ENCODE results near the gene SPEG. TPM values are rescaled to one million over a fixed set of nuclear protein-coding genes. Genes with fewer than 3 reads are reported as not detected.

The SPEG gene
- total RNA-seq, 2 experiments from 2014 or later, result 15.3 to 17.7 TPM

DNA sequence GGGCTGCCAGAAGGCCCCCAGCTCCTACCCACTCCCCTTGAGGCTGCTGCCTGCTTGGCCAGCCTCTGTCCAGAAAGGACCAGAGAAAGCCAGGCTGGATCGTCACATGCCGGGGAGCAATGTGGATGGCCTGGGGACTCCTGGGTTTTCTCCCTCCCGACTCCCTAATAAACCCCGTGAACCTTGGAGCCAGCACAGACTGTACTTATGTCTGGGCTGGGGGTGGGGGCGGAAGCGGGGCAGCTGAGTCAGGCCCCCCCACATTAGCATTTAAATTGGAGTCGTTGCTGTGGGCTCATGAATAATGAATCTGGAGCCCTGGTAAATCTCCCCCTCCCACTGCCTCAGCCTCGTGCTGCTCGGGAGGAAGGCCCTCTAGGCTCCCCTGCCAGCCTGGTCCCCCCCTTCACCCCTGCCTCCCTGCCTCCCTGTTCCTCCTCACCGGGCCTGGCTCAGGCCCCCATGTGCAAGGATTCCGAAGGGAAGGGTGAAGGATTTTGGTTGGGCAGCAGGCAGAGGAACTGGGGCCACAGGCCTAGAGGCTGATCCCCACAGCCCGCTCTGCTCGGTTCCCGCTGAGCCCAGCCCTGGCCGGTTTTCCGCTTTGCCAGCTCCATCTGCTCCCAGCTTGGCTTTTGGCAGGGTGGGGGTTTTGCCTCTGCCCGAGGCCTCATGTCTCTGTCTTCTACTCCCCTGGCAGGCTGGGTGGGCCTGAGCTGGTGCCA, 72.3 kb downstream of the SPEG start:
- Histone ChIP-seq H3K4me3 (ENCODE audit: low read length) (no peak overlapping the region), H3K36me3 (ENCODE audit: insufficient read depth, low read length) (peaks cover 37% of the 10 kb centered on the region), H3K9me3 (ENCODE audit: control insufficient read depth in 1 of 2, insufficient read depth in 1 of 2, low read length in 2 of 2) (peaks cover 0 to 18% of the 10 kb centered on the region in 2 experiments), H3K27me3 (ENCODE audit: control insufficient read depth in 1 of 2, insufficient read depth in 2 of 2, low read length in 2 of 2) (peaks cover 24 to 30% of the 10 kb centered on the region in 2 experiments), H3K27ac (ENCODE audit: low read depth in 1 of 2, low read length in 2 of 2) (no peak overlapping the region), H3K4me1 (ENCODE audit: insufficient read depth, low read length) (peaks cover 19% of the 10 kb centered on the region)
- Mint-ChIP-seq H3K4me3 (no peak overlapping the region), H3K27me3 (peaks cover 40% of the 10 kb centered on the region), H3K9me3 (no peaks in the 10 kb centered on the region), H3K27ac (no peak overlapping the region), H3K4me1 (ENCODE audit: low read depth) (peaks cover 13% of the 10 kb centered on the region), H3K36me3 (ENCODE audit: low read depth) (peaks cover 54% of the 10 kb centered on the region)
- intact Hi-C loops (cut with DNase I, micrococcal nuclease), result no loop called here
- ATAC-seq (ENCODE audit: poor library complexity) (no peak), DNase-seq (no peak)
- POLR2A ChIA-PET, result no interaction called here
- TF ChIP-seq, protein P1, sequence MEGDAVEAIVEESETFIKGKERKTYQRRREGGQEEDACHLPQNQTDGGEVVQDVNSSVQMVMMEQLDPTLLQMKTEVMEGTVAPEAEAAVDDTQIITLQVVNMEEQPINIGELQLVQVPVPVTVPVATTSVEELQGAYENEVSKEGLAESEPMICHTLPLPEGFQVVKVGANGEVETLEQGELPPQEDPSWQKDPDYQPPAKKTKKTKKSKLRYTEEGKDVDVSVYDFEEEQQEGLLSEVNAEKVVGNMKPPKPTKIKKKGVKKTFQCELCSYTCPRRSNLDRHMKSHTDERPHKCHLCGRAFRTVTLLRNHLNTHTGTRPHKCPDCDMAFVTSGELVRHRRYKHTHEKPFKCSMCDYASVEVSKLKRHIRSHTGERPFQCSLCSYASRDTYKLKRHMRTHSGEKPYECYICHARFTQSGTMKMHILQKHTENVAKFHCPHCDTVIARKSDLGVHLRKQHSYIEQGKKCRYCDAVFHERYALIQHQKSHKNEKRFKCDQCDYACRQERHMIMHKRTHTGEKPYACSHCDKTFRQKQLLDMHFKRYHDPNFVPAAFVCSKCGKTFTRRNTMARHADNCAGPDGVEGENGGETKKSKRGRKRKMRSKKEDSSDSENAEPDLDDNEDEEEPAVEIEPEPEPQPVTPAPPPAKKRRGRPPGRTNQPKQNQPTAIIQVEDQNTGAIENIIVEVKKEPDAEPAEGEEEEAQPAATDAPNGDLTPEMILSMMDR (IDR thresholded peaks at IDR 0.05), result no peak
- CTCF ChIA-PET, result interaction anchor here (1.2 kb wide), 1 partner anchor 23 kb away, joined by 3 read pairs; no protein-coding TSS in a partner anchor

DNA sequence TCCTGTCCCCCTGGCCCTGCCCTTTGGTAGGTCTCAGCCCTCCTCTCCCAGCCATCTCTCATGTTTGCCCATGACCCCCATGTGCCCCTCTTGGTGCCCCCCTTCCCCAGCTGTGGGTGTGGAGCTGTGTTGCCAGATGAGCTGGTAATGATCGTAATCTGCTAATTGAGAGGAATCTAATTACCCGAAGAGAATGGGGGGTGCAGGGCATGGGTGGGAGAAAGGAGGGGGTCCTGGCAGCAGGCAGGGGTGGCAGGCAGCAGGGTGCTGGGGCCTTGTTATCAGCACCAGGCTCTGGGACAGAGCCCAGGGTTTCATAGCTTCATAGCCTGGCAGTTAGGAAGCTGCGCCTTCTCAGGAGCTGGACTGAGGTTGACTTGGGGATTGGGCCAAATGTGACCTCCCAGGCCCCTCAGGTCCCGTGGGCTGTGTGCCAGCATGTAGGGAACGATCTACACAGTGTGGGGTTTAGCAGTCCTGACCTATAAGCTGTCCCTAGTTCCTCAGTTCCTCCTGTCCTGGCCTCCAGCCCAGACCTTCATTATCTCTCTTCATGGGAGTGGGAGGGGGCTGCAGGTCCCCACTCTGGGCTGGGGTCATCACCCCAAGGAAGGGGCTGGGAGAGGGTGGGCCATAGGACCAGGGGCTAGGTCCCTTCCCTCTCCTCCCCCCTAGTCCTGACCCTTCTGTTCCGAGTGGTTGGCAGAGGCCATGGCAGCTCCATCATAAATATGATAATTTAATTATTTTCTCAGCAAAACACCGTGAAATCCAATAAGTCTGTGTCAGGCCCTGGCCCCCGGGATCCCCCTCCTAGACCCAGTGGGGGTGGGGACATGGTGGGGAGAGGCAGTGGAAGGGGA, 73.2 kb downstream of the SPEG start:
- peaks cover 50% of the 10 kb centered on the region for H3K36me3 Mint-ChIP-seq (ENCODE audit: low read depth)
- ChIA-PET CTCF (interaction anchor here (1.2 kb wide), 2 partner anchors 22 to 135 kb away, joined by 3 read pairs; no protein-coding TSS in a partner anchor), POLR2A (no interaction called here)
- H3K27me3 Mint-ChIP-seq, result peaks cover 45% of the 10 kb centered on the region
- Histone ChIP-seq H3K9me3 (ENCODE audit: control insufficient read depth in 1 of 2, insufficient read depth in 1 of 2, low read length in 2 of 2) (peaks cover 0 to 22% of the 10 kb centered on the region in 2 experiments), H3K27ac (ENCODE audit: low read depth in 1 of 2, low read length in 2 of 2) (no peak overlapping the region), H3K36me3 (ENCODE audit: insufficient read depth, low read length) (peaks cover 31% of the 10 kb centered on the region), H3K4me1 (ENCODE audit: insufficient read depth, low read length) (peaks cover 19% of the 10 kb centered on the region), H3K27me3 (ENCODE audit: control insufficient read depth in 1 of 2, insufficient read depth in 2 of 2, low read length in 2 of 2) (peaks cover 33 to 39% of the 10 kb centered on the region in 2 experiments), H3K4me3 (ENCODE audit: low read length) (no peak overlapping the region)
- no peaks in the 10 kb centered on the region for H3K9me3 Mint-ChIP-seq
- H3K27ac Mint-ChIP-seq, result no peak overlapping the region
- peaks cover 13% of the 10 kb centered on the region for H3K4me1 Mint-ChIP-seq (ENCODE audit: low read depth)
- intact Hi-C loops (cut with DNase I, micrococcal nuclease), result loop anchor here in 1 of 2 experiments (2.0 kb wide), 1 partner anchor 23 kb away; no protein-coding TSS in a partner anchor
- H3K4me3 Mint-ChIP-seq, result no peak overlapping the region
- no peak for DNase-seq
- ATAC-seq (ENCODE audit: poor library complexity), result no peak
- TF ChIP-seq, protein P1 (IDR thresholded peaks at IDR 0.05), result no peak

DNA sequence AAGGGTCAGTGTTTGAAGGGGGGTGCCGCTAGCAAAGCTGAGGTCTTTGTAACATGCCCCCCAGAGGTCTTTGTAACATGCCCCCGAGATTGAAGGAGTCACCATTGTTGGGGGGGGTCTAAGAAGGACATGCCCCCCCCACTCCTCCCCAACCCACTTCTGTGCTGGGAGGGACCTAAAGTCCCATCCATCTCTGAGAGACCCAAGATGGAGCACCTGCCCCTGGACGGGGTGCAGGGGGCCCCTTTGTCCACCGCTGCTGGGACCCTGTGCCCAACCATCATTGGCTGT, 73.7 kb downstream of the SPEG start:
- H3K4me1 Mint-ChIP-seq (ENCODE audit: low read depth), result peaks cover 16% of the 10 kb centered on the region
- ATAC-seq (ENCODE audit: poor library complexity) (no peak), DNase-seq (no peak)
- Histone ChIP-seq H3K9me3 (ENCODE audit: control insufficient read depth in 1 of 2, insufficient read depth in 1 of 2, low read length in 2 of 2) (peaks cover 0 to 26% of the 10 kb centered on the region in 2 experiments), H3K27ac (ENCODE audit: low read depth in 1 of 2, low read length in 2 of 2) (no peak overlapping the region), H3K27me3 (ENCODE audit: control insufficient read depth in 1 of 2, insufficient read depth in 2 of 2, low read length in 2 of 2) (peaks cover 38 to 44% of the 10 kb centered on the region in 2 experiments), H3K4me1 (ENCODE audit: insufficient read depth, low read length) (peaks cover 19% of the 10 kb centered on the region), H3K4me3 (ENCODE audit: low read length) (no peak overlapping the region), H3K36me3 (ENCODE audit: insufficient read depth, low read length) (peaks cover 28% of the 10 kb centered on the region)
- TF ChIP-seq, protein P1 (IDR thresholded peaks at IDR 0.05), result no peak
- peaks cover 50% of the 10 kb centered on the region for H3K27me3 Mint-ChIP-seq
- no peaks in the 10 kb centered on the region for H3K9me3 Mint-ChIP-seq
- CTCF ChIA-PET, result interaction anchor here (1.2 kb wide), 1 partner anchor 134 kb away, joined by 3 read pairs; no protein-coding TSS in a partner anchor
- peaks cover 49% of the 10 kb centered on the region for H3K36me3 Mint-ChIP-seq (ENCODE audit: low read depth)
- no peak overlapping the region for H3K27ac Mint-ChIP-seq
- H3K4me3 Mint-ChIP-seq, result no peak overlapping the region
- intact Hi-C loops (cut with DNase I, micrococcal nuclease), result loop anchor here in 1 of 2 experiments (2.0 kb wide), 1 partner anchor 22 kb away; no protein-coding TSS in a partner anchor
- POLR2A ChIA-PET, result no interaction called here
